ENCODE results near the gene STK11IP.

STK11IP gene

DNA sequence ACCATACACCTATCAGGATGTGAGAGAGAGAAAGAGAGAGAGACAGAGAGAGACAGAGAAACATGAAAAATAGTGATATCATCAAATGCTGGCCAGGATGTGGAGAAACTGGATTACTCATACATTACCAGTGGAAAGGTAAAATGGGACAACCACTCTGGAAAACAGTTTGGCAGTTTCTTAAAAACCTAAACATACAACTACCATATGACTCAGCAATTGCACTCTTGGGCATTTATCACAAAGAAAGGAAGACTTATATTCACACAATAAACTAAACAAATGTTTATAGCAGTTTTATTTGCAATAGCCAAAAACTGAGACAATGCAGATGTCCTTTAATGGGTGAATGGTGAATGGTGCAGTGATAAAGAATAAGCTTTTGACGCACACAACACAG lies 58.9 kb downstream of the STK11IP start:
- no peaks in the 10 kb centered on the region for H3K4me1 Mint-ChIP-seq
- no peaks in the 10 kb centered on the region for H3K36me3 Mint-ChIP-seq (ENCODE audit: low read depth)
- TF ChIP-seq, protein P1, sequence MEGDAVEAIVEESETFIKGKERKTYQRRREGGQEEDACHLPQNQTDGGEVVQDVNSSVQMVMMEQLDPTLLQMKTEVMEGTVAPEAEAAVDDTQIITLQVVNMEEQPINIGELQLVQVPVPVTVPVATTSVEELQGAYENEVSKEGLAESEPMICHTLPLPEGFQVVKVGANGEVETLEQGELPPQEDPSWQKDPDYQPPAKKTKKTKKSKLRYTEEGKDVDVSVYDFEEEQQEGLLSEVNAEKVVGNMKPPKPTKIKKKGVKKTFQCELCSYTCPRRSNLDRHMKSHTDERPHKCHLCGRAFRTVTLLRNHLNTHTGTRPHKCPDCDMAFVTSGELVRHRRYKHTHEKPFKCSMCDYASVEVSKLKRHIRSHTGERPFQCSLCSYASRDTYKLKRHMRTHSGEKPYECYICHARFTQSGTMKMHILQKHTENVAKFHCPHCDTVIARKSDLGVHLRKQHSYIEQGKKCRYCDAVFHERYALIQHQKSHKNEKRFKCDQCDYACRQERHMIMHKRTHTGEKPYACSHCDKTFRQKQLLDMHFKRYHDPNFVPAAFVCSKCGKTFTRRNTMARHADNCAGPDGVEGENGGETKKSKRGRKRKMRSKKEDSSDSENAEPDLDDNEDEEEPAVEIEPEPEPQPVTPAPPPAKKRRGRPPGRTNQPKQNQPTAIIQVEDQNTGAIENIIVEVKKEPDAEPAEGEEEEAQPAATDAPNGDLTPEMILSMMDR (IDR thresholded peaks at IDR 0.05; ENCODE audit: unreplicated experiment in 3 of 3), result no peak
- no peak overlapping the region for H3K27ac Mint-ChIP-seq
- no peak overlapping the region for H3K4me3 Mint-ChIP-seq
- H3K9me3 Mint-ChIP-seq, result peaks cover 24% of the 10 kb centered on the region
- H3K27me3 Mint-ChIP-seq (ENCODE audit: low read depth), result peaks cover 11% of the 10 kb centered on the region

DNA sequence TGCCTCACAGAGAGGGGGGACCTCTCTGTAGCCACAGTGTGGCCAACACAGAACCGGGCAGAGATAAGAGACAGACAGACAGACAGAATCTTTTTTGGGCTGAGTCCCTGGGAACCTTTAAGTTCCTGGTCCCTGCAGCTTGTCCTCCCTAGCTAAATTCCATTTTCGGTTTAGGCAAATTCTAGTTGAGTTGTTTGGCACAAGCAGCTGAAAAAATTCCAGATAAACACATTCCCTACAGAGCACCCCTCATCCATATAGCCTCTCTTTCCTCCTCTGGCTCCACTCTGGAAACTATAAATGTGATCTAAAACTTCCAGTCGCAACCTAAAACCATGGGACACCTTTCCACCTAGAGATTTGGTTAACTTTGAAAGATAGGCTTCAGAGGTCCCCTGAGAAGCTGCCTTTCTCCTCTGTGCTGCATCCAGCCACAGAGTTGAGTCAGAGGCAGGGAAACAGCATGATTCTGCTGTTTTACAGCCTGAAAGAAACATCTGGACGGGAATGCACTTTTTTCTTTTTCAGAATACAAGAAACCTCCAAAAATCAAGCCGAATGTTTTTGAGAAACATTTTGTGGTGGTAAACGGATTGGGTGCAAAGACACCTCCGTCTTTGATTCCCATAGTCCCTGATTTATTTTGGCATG lies 60.7 kb downstream of the STK11IP start:
- TF ChIP-seq, protein P1 (IDR thresholded peaks at IDR 0.05; ENCODE audit: unreplicated experiment in 3 of 3), result no peak
- peaks cover 10% of the 10 kb centered on the region for H3K27me3 Mint-ChIP-seq (ENCODE audit: low read depth)
- H3K36me3 Mint-ChIP-seq (ENCODE audit: low read depth), result no peaks in the 10 kb centered on the region
- no peak overlapping the region for H3K27ac Mint-ChIP-seq
- peaks cover 21% of the 10 kb centered on the region for H3K9me3 Mint-ChIP-seq
- no peaks in the 10 kb centered on the region for H3K4me1 Mint-ChIP-seq
- H3K4me3 Mint-ChIP-seq, result no peak overlapping the region

DNA sequence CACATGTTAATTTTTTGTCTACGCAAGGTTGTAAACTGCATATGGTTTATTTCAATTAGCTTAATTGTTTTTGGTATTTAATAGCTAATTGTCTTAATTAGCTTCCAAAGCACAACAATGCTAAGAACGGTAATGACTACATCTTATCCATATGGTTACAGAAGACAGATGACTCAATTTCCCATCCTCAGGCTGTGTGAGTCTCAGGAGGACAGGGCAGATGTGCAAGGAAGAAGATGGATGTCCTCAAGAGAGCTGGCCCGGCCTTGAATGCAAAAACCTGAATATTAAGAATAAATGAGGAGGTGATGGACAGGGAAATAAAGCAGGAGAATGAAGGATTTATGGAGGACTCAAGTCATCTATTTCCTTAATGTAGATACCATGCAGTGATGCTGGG lies 61.2 kb downstream of the STK11IP start:
- Mint-ChIP-seq H3K27me3 (ENCODE audit: low read depth) (peaks cover 16% of the 10 kb centered on the region), H3K9me3 (peaks cover 23% of the 10 kb centered on the region), H3K27ac (no peak overlapping the region), H3K36me3 (ENCODE audit: low read depth) (no peaks in the 10 kb centered on the region), H3K4me3 (no peak overlapping the region), H3K4me1 (no peaks in the 10 kb centered on the region)
- TF ChIP-seq, protein P1 (IDR thresholded peaks at IDR 0.05; ENCODE audit: unreplicated experiment in 3 of 3), result no peak

DNA sequence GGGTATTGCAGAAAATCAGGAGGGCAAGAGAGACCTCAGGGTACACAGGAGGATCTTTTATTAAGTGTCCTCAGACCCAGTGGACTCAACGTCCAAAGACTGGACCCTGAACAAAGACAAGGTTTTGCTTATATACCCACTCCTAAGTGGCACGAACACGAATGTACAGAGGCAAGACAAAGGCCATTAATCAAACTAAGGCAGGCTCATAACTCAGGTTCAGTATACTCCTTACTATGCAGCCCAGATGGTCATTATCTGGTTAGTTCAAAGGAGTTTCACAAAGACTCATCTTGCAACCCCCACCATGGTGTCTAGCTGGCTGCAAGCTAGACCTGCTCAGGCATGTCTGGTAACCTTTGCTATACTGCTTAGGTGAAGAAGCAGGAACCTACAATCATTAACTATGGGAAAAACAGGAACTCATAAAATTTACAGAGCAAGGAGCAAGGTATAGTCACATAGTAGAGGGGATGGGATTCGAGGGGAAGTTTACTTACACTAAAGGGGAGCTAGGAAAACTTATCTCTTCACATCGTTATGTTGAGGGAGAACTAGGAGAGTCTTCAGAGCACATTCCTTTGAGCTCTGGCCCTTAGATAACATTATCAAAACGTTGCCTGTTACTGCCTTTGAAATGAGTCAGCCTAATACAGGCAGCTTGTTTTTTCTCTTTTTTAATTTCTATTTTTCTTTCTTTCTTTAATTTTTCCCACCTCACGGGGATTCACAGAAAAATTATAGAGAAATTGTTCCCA lies 63.7 kb downstream of the STK11IP start:
- peaks cover 23% of the 10 kb centered on the region for H3K9me3 Mint-ChIP-seq
- TF ChIP-seq, protein P1 (IDR thresholded peaks at IDR 0.05; ENCODE audit: unreplicated experiment in 3 of 3), result no peak
- peaks cover 14% of the 10 kb centered on the region for H3K4me1 Mint-ChIP-seq
- H3K4me3 Mint-ChIP-seq, result no peak overlapping the region
- H3K36me3 Mint-ChIP-seq (ENCODE audit: low read depth), result no peaks in the 10 kb centered on the region
- peaks cover 14% of the 10 kb centered on the region for H3K27me3 Mint-ChIP-seq (ENCODE audit: low read depth)
- H3K27ac Mint-ChIP-seq, result peak overlapping the region in 2 of 3 experiments; percentile 31 to 87

DNA sequence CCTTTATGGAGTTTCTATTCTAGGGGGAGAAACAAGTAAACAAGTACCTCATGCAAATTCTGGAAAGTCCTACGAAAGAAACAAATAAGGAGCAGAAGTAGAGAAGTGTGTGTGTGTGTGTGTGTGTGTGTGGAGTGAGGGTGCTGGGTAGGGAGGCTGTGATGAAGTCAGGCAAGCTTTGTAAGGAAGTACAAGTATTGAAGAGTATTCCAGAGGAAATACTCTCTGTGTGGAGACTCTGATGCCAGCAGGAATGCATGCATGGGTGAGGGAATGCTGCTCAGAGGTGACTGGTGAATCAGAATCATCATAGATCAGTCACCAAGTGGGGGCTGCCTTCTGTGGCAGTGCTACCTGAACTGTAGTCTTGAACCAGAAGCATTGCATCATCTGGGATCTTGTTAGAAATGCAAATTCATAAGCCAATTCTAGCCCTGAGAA lies 64.3 kb downstream of the STK11IP start:
- Mint-ChIP-seq H3K4me3 (no peak overlapping the region), H3K9me3 (peaks cover 23% of the 10 kb centered on the region), H3K27ac (peak overlapping the region in 1 of 3 experiments; percentile 87), H3K27me3 (ENCODE audit: low read depth) (peaks cover 14% of the 10 kb centered on the region), H3K36me3 (ENCODE audit: low read depth) (no peaks in the 10 kb centered on the region), H3K4me1 (peaks cover 14% of the 10 kb centered on the region)
- TF ChIP-seq, protein P1 (IDR thresholded peaks at IDR 0.05; ENCODE audit: unreplicated experiment in 3 of 3), result no peak

Data from nephron (organoid).